NCI-H1694 (cell line): ENCODE measurements around the gene UNC13A.

Experiments used
- DNase-seq: peaks from one replicate; lab custom pipeline; 2025; lab: John Stamatoyannopoulos, UW

Gene UNC13A

DNA sequence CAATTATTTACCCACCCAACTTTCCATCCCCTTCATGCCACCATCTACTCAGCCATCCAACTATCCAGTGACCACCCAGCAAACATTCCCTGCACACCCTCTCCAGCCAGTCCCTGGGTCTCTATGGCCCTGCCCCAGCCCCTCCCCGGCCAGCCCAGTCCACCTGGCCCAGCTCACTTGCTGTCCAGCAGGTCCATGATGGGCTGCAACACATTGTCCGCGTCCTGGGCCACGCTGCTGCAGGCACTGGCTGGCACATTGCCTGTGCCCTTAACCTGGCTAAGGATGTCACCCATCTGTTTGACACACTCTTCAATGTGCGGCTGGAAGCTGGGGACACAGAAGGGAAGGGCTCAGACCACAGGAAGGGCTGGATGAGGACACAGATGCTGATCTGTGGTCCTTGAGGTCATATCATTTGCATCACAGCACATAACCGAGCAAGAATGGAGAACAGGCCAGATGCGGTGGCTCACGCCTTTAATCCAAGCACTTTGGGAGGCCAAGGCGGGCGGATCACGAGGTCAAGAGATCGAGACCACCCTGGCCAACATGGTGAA lies 61.6 kb downstream of the UNC13A start:
- no peak for DNase-seq

DNA sequence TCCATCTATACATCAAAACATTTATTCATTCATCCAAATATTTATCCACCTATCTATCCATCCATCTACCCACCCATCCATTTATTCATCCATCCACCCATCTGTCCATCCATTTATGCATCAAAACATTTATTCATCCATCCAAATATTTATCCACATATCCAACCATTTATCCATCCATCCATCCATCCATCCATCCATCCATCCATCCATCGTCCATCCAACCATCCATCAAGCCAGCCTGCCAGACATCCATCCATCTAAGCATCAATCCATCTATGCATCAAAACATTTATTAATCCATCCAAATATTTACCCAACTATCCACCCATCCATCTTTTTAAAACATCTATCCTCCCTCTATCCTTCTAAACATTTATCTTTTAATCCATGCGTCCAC lies 62.2 kb downstream of the UNC13A start:
- DNase-seq, result no peak

DNA sequence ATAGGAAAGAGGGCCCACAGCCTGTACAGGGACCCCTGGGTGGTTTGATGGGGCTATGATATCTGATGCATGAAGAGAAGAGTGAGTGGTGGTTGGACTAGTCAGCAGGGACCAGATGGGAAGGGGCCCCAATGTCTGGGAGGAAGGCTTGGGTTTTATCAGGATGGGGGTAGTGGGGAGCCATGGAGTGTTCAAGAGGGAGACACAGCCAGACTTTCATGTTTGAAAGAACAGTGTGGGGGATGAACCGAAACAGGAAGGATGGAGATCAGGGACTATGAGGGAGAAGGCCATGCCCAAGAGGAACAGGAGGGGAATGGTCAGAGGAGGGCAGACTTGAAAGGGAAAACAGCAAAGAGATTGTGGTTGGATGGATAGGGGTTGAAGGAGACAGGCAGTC lies 63.1 kb downstream of the UNC13A start:
- no peak for DNase-seq

DNA sequence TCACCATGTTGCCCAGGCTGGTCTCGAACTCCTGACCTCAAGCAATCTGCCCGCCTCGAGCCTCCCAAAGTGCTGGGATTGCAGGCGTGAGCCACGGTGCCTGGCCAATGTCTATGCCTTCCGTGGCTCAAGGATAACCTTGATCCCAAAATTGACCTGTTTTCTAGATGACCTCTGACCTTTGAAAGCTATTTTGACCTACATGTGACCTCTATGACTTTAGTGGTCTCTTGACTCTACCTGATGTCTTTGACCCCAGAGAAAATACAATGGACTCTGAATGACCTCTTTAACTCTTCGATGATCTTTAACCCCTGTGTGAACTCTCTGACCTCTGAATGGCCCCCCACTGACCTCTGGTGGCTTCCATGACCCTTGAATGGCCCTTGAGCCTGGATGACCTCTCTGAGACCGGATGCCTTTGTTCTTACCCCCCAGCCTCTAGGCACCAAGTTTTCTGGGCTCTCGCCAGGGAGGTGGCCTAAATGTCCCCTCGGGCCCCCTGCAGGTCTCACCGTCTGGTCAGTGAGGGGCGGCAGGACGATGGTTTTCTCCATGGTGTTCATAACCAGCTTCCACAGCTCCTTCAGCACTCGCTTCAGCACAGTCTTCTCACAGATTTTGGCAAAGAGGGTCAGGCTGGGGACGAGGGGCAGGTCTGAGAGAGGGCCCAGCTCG lies 63.7 kb downstream of the UNC13A start:
- no peak for DNase-seq

DNA sequence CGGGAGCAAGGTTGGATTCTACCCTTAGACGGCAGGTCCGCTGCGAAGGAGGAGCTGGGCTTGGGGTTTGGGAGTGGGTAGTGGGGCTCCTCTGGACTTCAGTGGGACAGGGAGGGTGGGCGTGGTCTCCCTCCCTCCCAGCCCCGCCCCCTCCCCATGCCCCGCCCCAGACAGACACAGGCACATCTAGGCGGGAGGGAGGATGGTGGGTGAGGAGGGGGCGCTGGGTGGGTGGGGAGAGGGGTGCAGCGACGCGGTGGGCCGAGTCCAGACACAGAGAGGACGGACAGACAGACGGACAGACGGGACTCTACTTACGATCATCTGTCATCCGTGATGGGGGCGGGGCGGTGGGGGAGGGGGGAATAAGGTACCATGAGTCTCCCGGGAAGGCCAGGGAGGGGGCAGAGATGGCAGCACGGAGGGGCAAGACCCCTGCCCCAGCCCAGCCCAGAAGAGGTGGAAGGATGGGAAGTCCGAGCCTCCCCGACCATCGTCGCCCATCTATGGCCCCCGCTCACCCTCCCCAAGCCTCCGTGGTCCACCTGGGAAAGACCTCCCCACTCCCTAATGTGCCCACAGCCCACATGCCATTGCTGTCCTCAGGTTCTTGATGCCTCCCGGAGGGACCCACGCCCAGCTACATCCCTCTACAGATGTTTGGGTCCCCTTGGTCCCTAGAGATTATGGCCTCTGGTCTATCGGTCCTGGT lies 64.8 kb downstream of the UNC13A start:
- no peak for DNase-seq

DNA sequence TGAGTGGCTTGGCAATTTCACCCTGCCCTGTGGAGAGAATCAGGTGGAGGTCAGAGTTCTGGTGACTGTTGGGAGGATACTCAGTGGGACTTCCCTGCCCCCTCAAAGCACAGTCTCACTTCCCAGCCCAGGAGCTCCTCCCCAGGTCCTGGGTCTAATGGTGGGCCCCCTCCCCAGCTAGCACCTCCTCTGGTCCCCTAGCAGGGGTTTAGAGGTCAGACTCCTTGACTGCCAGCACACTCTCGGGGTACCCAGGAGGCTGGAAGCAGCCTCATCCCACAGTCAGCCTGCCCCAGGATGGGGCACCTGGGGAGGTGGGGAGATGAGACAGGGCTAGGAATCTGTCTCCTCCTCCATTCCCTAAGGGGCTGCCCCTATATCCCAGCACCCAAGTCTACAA lies 67.5 kb downstream of the UNC13A start:
- DNase-seq, result no peak

DNA sequence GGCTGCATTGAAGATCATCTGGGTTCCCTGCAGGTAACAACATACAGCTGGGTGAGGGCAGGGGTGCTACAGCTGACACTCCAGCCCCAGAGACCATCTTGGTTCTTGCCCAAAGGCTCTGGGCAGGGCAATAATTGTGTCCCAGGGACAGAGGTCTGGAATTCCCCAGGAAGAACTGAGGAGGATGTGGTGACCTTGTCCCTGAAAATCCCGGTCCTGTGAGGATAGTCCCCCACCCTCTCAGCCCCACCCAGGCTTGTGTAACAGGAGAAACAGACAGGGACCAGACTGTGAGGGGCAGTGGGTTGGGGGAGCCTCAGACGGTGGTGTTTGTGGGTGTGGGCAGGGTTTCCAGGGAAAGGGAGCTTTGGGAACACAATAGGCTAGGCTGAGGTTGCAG lies 69.2 kb downstream of the UNC13A start:
- DNase-seq, result no peak

DNA sequence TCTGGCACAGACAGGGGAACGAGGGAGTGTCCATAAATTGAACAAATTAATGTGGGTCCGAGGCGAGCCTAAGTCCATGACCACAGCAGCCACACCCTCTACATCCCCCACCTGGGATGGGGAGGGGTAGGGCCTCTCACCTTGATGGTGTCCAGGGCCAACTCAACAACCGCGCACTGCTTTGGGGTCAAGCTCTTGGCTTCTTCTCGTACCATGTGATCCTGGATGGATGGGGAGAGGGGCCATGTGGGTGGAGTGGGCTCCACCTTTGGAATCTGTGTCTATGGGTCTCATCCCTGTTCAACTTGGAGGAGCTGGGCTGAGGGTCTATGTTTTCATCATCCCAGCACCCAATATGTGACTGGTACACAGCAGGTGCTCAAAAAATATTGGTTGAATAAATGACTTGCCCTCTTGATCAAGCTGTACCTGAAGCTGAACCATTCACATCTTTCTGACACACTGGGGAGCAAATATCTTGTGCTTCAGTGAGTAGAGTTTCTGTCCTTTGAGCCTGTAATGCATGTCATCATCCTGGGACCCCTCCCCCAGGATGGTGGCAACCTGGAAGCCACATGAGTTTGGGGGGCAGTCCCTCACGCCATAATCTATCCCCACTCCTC lies 69.8 kb downstream of the UNC13A start:
- DNase-seq, result no peak

DNA sequence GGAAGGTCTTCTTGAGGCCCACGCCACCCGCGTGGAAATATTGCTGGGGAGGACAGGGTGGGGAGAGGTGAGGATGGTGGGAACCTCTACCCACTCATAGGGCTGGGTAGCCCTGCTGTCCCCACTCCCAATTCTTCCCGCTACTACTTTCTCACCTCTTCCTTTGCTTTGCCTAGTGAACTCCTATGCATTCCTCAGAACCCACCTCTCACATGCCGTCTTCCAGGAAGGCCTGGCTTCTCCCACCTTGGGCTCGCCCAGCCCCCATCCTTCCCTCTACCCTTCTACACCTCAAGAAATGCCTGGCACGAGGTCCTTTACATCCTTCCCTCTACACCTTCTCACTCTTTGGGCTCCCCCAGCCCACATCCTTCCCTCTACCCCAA lies 70.4 kb downstream of the UNC13A start:
- no peak for DNase-seq

DNA sequence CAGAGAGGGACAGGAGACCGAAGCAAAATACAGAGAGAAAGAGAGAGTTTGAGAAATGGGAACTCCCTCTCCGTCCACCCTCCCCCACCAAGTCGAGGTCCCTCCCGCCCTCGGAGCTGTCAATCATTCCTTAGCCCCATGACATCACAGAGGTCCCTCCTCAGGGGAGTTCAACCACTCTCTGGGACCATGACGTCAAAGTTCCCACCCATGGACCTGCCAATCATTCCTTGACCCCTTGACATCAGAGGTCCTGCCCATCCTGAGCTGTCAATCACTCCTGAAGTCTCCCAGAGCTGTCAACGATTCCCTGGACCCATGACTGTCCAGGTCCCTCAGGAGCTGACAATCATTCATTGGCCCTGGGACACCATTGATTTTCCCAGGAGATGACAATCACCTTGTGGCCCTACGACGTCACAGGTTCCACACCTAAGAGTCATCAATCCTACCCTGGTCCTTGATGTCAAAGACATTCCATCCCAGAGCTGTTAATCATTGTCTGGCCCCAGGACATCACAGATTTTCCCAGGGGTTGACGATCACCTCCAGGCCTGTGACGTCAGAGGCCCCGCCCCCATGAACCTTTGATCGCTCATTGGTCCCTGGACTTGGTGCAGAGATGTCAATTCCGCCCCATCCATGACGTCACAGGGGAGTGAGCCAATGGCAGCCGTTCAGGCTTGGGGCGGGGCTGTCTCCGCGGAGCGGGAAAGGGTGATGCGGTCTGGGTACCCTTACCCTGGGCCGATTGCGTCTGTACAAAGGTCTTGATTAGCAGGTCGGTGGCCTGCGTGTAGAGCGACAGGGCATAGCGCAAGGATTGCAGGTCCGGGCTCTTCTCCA lies 71.0 kb downstream of the UNC13A start:
- no peak for DNase-seq

DNA sequence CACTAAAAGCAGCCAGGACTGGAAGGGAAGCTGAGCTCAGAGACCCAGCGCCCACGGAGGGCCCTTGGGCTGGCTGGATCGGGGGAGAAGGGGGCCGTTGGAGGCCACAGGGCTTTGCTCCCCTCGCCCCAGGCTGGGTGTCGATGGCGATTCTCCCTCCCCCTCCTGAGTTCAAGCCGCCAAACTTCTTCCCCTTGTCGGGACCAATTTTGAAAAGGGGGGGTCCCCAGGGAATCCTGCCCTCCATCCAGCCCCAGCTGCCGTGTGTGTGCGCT lies 71.5 kb downstream of the UNC13A start:
- DNase-seq, result no peak

DNA sequence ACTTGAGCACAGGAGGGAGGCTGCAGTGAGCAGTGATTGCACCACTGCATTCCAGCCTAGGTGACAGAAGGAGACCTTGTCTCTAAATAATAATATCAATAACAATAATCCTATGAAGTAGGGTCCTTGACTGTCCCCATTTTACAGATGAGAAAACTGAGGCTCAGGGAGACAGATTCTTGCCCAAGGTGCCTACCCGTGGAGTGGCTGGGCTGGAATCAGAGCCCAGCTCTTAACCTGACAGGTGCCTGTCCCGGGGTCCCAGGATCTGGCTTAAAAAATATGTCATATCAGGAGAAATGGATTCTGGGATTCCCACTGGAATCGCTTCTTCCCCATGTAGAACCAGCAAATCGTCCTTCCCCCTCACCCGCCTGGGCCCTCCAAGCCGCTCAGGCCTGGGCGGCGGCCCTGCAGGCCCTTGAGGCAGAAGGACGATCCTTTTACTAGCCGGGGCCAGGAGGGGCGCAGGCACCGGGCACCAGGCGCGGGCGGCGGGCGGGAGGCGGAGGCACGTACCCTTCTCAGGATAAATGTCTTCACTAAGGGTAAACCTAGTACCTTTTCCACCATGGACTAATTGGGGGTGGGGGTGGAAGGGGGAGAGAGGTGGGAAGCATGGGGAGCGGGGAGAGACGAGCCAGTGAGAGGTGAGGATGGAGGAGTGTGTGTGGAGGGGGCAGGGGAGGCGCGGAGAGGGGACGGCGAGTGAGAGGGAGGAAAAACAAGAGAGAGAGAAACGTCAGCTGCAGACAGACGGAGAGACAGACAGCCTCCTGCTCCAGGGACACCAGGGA lies 72.1 kb downstream of the UNC13A start:
- DNase-seq, result no peak

DNA sequence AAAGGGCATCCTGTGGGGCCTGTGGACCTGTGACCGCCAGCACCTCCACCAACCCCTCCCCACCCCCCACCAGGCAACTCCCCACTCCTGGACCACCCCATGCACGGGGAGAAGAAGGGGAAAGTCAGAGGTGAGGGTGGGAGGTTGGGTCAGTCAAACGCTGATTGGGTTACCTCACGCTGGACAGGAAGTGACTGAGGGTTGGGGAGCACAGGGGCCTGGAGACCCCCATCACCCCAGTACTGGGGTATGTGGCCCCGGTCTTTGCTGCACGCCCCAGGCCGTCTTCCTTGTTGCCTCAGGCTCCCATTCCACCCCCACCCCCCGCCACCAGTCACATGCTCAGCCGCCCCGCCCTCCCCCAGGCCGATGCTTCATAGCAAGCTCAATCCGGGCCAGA lies 73.7 kb downstream of the UNC13A start:
- DNase-seq, result no peak

DNA sequence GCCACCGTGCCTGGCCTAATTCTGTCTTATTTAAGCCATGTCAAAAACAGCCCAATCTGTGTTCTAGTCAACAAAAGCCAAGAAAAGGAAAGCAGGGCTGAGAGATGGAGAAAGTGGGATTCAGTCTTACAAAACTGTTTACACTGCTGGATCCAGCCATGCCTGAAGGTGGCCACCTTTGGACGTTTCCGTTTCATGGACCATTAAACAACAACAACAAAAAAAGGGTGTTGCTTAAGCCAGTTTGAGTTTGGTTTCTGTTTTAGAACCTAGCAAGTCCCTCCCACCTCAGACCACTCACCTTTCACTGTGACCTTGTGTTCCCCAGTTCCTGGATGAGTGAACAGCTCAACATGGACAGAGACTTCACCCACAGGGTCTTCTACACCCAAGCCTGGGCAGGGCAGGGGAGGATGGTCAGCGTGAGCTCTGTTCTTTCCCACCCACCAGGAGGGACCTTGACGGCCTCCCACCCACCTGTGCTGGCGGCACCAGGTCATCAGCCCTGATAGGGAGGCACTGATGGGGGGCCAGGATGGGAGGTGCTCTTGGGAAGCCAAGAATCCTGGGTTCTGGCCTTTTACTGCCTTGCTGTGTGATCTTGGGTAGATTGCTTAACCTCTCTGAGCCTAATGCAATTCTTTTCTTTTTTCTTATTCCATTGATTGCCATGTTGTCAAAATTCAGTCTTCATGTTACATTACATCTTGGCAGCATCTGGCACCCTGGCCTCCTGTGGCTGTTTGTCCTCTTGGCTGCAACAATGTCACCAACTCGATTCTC lies 76.5 kb downstream of the UNC13A start:
- no peak for DNase-seq

DNA sequence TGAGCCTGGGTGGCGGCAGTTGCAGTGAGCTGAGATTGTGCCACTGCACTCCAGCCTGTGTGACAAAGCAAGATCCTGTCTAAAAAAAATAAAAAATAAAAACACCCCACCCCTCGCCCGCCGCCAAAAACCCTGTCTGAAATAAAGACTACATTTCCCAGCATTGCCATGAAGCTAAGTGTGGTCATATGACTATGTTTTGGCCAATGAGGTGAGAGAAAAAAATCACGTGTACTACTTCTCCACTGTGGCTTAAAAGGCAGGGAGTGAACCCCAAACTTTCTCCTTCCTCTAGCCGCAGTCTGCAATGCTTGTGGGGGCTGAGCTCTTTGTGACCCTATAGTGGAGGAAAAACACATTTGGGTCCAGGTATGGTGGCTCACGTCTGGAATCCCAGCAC lies 77.8 kb downstream of the UNC13A start:
- DNase-seq, result no peak

DNA sequence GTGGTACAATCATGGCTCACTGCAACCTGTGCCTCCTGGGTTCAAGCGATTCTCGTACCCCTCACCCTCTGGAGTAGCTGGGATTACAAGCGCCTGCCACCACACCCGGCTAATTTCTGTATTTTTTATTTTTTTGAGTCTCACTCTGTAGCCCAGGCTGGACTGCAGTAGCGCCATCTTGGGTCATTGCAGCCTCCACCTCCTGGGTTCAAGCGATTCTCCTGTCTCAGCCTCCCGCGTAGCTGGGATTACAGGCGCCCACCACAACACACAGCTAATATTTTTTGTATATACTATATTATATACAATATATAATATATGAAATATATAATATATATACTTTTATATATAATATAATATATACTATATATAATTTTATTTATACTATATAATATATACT lies 80.2 kb downstream of the UNC13A start:
- no peak for DNase-seq

DNA sequence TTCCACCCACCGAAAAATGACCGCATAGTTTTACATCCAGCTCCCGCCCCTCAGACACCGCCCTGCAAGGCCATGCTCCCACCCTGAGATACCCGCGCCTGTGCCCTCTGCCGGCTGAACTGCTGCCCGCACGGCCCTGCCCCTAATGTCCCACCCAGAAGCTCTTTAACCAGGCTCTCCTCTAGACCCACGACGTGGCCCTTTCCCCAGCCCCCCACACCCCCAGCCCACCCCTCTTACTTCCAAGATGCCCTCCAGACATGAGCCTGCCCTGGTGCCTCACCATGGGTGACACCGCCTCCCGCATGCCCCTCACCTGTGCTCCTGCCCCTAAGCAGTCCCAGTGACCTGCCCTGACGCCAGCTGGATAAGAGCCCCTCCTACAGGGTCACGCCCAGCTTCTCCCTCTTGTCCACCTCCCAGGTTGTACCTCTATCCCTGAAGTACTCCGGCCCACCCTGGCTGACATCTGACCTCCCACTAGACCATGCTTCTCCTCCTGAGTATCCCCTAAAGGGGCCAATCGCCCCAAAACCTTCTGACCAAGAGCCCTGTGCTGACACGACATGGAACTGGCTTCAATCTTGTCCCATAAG lies 81.5 kb downstream of the UNC13A start:
- no peak for DNase-seq

DNA sequence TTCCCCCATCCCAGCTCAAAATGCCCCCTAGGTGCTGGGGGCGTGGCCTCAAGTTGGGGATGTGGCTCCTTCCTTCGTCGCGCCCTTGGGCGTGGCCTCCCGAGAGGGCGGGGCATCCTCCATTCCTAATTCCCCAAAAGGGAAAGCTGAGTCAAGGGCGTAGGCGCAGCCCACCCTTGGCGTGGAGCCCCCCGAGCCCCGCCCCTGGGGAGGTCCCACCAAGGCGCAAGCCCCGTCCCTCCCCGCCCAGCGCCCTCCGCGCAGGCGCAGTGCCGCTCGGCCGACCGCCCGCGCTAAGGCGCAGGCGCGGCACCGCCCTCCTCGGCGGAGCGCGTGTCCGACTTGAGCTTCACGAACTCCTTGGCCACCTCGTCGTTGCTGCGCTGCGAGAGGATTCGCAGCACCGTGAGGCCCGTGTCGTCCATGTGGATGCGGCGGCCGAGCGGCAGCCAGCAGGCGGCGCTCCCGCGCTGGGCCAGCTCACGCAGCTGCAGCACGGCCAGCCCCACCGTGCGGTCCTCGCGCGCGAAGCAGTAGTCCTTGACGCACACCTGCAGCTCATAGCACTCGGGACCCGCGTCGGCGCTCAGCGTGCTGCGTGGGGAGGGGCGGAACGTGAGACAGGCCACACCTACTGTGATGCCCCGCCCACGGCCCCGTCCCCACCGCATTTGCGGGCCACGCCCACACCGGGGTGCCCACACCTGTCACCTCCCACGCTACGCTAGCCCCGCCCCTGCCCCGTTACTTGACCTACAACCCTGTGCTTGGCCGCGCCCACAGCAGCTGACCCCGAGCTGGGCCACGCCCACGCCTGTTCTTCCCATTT lies 82.2 kb downstream of the UNC13A start:
- no peak for DNase-seq

DNA sequence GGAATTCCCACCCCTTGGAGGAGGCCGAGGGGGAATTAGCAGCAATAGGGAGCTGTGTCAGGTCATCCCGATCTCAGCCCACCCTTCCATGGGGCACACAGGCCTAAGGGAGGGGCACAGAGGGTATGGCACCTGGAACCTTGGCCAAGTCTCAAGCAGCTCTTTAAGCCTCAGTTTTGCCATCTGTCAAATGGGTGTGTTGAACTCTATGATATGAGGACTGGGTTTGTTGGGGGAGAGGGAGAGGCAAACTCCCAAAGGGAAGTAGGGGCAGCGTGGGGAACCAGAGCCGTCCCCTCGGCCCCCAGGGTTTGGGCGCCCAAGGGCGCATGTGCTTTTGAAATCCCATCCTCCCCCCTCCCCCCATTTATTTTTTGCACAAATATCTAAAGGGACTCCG lies 83.0 kb downstream of the UNC13A start:
- no peak for DNase-seq
